Activated T-cell treated with anti-CD3 and anti-CD28 coated beads for 4 hours (primary cell): ENCODE data around the gene MAB21L1.

Experiments
- DNase-seq: peaks from one replicate; pipeline ENCODE4 v3.0.0-alpha.2; 2020

The MAB21L1 gene

DNA sequence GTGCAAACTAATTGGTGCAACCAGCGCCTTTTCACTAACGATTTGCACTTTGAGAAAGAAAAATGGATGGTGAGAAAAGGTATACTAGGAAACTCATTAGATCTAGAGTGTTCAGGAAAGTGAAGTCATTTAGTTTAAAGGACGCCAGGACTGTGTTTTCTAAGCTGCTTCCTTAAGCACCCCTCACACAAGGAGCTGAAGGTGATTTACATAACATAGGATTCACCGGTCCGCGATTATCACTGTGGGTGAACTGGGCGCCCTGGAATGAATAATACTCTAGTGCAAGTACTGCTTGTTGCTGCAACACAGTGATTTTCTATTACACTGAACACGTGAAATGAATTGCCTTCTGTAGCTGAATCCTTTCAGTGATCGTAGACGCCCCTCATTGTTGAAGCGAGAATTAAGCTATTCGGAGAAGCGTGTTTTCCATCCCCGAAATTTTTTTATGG lies 2.6 kb upstream of the MAB21L1 start:
- DNase-seq, result no peak

DNA sequence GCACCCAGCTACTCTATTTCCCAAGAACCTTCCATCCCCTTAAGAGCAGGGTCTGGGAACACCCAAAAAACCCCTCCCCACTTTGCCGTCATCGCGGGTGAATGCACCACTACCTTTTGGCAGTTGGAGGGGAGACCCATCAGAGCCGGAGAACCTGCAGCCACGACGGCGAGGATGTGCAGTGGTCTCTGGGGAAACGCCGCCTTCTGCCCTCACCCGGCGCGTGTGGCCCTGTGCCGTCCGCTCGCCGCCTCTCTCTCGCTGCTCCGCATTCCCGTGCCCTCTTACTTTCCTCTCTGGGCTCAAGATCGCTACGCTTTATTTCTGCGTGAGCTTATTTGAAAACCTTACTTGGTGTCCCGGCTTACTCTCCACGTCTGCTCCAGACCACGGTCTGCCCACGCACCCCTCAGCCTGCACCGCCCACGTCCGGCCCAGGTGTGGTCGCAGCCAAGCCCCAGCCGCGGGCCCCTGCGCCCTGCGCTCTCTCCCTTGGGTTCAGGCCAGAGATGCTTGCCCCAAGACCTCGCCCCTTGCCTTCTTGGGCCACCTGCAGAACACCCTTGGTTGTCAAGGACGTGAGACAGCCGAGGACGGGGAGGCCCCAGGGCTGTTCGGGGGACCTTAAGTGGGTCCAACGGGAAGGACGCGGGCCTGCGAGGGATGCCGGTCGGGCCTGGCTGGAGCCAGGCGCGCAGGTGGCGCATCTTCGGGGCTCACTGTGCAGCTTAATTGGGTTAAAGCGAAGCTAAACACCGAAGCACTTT lies 2.0 kb upstream of the MAB21L1 start:
- no peak for DNase-seq

DNA sequence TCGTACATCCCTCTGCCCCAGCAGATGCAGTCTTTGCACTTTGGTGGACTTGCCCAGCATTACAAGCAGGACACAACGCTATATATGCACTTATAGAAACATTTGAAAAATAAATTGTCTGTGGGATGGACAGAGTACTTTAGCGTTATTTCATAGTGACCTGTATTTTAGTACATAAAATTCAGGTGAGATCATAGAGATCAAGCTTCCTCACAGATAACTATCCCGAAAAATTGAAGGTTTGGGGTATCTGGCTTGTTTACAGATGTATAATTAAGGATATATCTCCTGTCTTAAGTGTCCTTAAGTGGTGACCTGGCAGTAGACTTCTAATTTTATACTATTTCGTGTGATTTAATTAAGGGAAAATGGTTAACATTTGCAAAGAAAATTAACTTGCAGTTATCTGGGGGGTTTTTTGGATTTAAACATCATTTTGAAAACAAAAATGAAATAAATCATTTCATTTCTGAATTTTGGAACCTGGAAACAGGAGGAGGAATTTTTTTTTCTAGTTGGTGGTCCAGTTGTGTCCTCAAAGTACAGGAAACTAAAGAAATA lies 977 bp upstream of the MAB21L1 start:
- no peak for DNase-seq

DNA sequence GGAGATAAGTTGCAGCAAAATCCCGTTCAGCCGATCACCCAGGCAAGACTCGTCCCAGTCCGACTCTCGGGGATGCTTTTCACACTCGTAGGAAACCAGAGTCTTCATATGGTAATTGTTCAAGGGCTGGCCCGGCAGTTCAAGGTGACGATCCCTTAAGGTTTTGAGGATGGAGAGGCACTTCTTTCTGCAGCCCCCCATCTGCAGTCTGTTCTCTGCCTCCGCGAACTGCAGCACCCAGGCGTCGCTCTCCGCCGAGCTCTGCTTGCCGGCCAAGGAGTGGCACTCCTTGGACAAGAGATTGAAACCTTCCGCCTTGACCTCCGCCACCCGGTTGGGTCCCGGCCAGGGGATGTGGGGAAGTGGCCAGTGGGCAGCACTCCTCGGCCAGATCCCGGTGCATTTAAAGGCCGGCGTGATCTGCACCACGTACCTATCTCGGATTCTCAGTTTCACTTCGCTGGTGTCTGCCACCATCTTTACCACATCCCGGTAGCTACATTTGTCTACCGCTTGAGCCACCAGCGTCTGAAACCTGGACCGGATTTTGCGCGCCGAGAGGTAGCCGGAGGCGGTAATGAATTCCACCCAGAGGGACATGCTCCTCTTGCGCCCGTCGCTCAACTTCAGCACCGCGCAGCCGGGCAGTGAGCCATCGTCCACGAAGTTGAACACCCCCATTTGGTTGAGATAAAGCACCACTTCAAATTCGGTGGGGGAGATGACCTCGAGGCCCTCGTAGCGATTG lies 1.1 kb downstream of the MAB21L1 start:
- no peak for DNase-seq

DNA sequence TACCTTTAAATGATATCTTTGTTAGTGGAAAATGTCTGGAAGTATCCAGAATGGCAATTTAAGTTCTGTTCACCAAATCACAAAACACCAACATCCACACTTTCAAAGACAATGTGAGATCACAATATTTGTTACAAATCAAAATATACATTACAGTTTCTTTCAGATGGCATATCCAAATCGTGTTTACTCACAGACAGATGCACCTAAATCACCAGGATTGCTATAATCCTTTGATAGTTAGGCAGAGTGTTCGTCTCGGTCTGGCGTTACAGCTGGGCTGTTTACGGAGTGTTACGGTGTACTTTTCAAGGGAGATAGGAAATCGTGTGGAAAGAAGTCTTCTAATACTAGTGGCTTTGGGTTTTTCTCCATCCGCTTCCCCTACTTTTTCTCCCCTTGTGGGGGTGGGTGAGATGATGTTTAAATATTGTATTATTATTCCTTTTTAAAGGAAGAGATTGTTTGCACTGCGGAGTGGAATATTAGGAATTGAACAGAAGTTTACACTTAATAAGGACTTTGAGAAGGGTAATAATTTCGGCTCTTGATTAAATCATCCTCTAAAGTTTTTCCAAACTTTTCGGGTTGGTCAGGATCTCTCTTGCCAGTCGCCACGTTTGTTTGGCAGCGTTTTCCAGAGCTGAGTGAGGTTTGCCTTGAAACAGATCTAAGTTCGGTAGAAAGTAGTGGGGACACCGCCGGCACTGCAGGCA lies 1.8 kb downstream of the MAB21L1 start:
- DNase-seq, result no peak

- DNase-seq, result no peak
Measured at GRCh38 chr13:35473802-35474201, 2.7 kb downstream of the MAB21L1 start.

DNA sequence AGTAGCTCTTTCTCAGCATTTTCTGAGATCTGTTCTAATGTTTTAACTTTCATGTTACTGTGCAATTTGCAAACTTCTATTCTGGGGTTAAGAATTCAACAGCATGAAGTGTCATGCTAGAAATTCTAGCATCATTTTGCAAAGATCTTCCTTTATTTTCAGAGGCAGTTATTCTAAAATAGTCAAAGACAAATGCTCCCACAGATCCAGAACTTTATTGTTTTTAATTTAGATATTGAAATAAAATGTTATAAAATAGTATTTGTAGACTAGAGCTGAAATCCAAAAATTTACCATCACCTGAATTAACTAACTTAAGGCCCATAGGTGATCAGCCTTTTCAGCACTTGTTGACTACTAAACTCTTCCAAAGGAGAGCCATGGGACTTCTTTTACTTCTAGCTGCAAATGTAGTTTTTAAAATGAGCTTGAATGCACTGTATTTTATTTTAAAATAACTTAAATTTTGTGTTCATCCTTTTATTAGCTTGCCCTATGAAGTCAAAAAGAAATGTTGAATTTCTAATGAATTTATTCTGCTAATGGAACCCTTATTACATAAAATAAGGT lies 3.2 kb downstream of the MAB21L1 start:
- no peak for DNase-seq

GRCh38 chr13:35472323-35472881 lies 4.1 kb downstream of the MAB21L1 start:
- no peak for DNase-seq

DNA sequence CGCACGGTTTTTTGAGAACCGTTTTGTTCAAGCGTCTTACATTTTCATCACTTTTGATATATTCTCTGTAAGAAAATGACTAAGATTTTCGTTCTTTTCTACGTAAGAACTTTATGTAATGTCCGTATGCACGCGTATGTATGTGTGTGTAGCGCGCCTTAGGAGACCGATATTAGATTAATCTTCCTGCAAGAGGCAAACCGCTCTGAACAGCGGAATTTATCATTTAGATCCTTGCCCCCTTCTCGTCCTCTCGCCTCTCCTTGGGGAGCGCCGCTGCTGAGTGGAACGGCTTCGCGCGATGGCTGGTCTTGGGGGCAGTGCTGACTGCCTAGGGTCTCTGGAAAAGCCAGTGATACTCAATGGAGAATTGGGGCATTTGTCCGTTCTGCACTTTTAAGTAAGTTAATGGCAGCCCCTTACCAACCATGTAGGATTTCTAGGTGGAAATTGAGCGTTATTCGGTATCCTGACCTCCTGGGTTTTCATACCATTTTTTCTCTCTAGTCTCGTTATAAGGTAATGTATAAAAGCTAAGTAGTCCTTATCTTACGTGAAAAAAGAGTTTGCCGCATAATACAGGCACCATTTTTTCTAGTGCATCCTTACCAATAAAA lies 4.7 kb downstream of the MAB21L1 start:
- no peak for DNase-seq

DNA sequence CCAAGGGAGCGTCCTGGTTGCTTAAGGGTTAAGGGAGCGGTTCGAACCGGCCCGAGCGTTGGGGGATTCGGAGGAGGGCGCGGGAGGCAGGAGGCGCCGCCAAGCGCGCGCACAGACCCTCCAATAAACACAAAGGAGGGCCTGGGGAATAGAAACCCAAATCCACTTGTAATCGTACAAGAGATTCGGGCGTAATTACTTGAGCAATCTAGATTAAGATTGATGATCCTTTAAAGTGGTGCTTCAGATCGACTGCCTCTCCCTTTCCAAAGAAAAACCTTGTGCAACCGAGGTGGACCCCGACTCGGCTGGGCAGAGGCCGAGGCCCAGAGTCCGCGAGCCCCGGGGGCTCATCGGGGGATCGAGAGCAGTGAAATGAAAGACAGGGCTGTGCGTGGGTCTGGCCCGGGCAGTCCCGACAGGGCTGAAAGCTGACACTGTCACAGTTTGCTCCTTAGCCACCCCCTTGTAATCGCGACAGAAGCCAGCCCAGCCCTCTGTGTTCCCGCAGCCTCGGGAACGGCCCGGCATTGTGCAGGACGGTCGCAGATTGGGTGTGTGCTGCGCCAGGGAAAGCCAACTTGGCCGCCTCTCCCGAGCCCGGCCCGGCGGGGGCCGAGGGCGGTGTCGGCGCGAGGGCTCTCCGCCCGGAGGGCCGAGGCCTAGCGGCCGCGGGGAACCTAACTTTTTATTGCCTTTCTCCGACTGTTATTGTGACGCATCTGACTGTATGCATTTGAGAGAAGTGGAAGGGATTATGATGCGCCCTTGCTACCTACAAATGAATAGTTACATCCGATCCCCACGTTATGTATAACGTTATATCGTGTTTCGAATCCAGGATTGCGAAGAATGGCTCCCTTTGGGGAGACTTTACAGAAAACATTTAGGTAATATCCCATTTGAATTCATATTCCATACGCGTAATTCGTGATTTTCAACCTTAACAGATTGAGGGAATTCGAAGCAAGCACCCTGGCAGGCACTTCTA lies 5.5 kb downstream of the MAB21L1 start:
- no peak for DNase-seq

DNA sequence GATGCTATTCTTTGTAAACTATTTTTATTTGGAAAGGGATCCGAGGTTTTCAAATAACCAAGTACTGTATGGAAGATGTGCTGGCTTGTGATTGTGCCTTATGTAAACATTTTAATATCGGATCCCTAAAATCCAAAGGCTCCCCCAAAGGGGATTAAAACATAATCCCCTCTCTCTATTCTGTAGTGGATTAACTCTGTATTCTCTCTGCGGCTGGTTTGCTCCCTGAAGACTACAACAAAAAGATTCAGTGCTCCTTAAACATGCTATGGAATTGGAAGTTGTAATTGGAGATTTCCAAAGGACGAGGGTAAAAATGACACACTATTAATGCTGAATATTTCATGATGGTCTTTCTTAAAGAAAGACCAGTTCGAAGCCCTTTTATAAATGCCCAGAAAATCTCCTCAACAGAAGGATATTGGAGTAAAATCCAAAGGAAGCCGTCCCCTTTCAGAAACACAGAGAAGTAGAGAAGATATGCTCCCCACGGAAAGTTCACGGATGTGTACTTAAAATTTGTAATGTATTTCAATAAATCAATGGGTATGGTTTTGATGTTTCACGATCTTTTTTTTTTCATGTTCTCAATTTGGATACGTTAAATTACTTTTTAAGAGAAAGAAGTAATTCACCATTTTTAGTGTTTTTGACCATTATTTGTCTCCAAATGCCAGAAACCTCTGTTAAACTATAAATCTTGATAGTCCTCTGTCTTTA lies 6.5 kb downstream of the MAB21L1 start:
- DNase-seq, result no peak

DNA sequence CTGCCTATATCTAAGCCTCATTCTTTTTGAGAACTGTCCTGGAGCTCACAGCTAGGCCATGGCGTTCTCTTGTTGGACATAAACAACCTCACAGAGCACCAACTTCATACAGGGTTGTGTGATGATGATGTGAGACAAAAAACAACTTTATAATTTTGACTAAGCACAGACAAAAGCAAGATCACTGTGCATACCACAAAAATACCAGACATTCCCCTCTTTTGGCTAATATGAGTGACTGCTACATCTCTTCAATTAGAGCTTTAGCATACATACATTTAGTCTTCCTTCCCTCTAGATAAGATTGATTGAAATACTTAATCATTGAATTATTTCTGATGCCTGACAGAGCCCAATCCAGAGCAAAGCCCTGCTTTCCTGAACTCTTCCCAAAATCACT lies 8.3 kb downstream of the MAB21L1 start:
- no peak for DNase-seq

DNA sequence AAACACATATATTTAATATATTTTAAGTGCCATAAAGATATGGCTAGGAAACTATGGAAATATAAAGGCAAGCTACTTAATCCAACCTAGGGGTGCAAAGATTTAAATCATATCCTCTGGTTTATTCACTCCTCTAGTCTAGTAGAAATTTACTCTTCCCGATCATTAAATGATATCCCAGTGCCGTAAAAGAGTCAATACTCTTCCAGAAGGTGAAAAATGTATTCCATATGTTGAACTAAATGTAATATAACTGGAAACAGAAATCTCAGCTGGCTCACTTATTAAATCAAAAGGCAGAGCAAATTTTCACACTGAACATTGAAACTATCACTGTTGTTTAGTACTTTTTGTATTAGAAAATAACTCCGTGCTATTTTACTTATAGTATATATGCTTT lies 11.1 kb downstream of the MAB21L1 start:
- DNase-seq, result no peak

GRCh38 chr13:35460061-35460460 lies 16.4 kb downstream of the MAB21L1 start:
- no peak for DNase-seq

DNA sequence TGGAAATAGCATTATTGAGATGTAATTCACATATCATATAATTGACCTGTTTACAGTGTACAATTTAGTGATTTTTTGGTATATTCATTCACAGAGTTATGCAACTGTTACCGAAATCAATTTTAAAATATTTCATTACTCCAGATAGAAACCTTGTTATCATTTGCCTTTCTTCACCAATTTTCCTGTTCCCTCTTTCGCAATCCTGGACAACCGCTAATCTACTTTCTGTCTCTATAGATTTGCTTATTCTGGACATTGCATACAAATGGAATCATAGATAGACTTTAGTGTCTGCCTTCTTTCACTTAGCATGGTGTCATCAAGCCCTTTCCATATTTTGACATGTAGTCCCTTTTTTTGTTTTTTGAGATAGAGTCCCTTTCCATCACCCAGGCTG lies 19.2 kb downstream of the MAB21L1 start:
- DNase-seq, result no peak

GRCh38 chr13:35455022-35455421 lies 21.5 kb downstream of the MAB21L1 start:
- no peak for DNase-seq

GRCh38 chr13:35449821-35450220 lies 26.7 kb downstream of the MAB21L1 start:
- DNase-seq, result no peak

DNA sequence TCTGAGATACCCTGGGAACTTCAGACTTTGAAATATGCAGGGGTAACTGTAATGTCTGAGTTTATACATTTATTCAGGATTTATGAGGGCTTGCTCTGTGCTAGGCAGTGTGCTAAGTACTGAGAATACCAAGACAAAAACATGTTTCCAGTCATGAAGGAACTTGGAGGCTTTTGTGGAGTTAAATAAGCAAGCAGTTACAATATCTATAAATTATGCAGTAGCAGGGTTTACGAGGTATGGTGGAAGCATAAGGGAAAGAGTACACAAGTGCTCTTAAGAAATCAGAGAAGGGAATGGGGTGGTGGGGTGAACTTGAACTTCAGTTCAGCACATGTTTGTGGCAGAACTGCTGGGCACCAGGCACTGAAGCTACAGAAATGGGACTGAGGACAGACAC lies 28.0 kb downstream of the MAB21L1 start:
- DNase-seq, result no peak
